Measurements from ENCODE around the gene ENOX1.

DNA sequence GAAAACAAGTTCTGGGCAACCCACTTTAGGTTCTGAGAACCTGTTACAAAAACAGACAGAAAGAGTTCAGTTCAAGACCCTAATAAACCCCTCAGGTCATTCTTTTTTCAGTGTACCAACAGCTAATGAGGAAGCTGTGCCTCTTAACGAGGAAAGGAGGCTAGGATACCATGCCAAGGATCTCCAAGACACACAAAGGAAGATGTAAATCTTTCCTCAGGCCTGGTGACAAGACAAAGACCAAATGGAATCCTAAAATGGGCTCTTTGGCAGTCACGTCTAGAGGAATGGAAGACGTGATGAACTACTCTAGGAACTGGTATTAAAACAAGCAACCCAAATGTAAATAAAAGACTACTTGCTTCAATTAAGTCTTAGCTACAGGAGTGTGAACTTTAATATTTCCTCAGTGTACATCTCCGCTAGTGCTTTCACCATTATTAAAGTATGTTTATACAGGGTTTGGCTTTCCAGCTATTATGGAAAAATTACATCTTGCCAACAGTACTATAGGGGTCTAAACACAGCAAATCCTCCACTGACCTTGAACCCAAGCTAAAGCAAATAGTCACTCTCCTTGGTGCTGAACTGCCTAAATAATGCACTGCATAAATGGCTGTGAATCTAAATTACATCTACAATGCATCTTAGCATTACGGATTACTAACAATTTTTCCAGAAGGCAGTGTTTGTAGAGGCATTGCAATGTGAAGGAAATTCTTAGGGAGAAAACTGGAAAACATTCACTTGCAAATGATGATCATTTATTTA is 42.3 kb downstream of the ENOX1 start:
- TF ChIP-seq, protein P1, sequence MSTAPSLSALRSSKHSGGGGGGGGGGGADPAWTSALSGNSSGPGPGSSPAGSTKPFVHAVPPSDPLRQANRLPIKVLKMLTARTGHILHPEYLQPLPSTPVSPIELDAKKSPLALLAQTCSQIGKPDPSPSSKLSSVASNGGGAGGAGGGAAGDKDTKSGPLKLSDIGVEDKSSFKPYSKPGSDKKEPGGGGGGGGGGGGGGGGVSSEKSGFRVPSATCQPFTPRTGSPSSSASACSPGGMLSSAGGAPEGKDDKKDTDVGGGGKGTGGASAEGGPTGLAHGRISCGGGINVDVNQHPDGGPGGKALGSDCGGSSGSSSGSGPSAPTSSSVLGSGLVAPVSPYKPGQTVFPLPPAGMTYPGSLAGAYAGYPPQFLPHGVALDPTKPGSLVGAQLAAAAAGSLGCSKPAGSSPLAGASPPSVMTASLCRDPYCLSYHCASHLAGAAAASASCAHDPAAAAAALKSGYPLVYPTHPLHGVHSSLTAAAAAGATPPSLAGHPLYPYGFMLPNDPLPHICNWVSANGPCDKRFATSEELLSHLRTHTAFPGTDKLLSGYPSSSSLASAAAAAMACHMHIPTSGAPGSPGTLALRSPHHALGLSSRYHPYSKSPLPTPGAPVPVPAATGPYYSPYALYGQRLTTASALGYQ (CRISPR knock-in tag; IDR thresholded peaks at IDR 0.05), result no peak
- TF ChIP-seq CEBPB (IDR thresholded peaks at IDR 0.05; ENCODE audit: borderline replicate concordance, low read depth, low read length) (no peak), MZF1 (CRISPR knock-in tag; IDR thresholded peaks at IDR 0.05; ENCODE audit: borderline replicate concordance) (no peak), POLR2A (IDR thresholded peaks at IDR 0.05; ENCODE audit: insufficient read depth in 1 of 2, low read depth in 2 of 2, low read length in 2 of 2) (no peak), DNMT1 (CRISPR knock-in tag; IDR thresholded peaks at IDR 0.05) (no peak), ZFP36 (IDR thresholded peaks at IDR 0.05; ENCODE audit: borderline replicate concordance, low read depth, low read length, partially characterized antibody) (no peak), ZBTB7A (CRISPR knock-in tag; IDR thresholded peaks at IDR 0.05) (no peak), ZNF839 (CRISPR knock-in tag; IDR thresholded peaks at IDR 0.05; ENCODE audit: borderline replicate concordance) (no peak)
- TF ChIP-seq, protein P2, sequence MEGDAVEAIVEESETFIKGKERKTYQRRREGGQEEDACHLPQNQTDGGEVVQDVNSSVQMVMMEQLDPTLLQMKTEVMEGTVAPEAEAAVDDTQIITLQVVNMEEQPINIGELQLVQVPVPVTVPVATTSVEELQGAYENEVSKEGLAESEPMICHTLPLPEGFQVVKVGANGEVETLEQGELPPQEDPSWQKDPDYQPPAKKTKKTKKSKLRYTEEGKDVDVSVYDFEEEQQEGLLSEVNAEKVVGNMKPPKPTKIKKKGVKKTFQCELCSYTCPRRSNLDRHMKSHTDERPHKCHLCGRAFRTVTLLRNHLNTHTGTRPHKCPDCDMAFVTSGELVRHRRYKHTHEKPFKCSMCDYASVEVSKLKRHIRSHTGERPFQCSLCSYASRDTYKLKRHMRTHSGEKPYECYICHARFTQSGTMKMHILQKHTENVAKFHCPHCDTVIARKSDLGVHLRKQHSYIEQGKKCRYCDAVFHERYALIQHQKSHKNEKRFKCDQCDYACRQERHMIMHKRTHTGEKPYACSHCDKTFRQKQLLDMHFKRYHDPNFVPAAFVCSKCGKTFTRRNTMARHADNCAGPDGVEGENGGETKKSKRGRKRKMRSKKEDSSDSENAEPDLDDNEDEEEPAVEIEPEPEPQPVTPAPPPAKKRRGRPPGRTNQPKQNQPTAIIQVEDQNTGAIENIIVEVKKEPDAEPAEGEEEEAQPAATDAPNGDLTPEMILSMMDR (CRISPR knock-in tag; IDR thresholded peaks at IDR 0.05), result no peak

Data from HepG2 (cell line).